IMR-90 (cell line): ENCODE data around the gene RAET1G. TPM values are rescaled to one million over a fixed set of nuclear protein-coding genes. Genes with fewer than 3 reads are reported as not detected.

ENCODE experiments used
- ATAC-seq: fragments of 200-7000 bp; cut with Tn5 transposase; 2 replicates; pipeline ENCODE4 v1.9.1; 2020; ENCODE audit warnings: low read depth, mild to moderate bottlenecking, moderate library complexity
- BruUV-seq: library from RNA; stranded (reverse); fragments of 400-500 nt; replicated peaks from 2 replicates; lab custom pipeline; 2021; lab: Mats Ljungman, UMichigan
- CTCF ChIA-PET: fragments of 300-600 bp; formaldehyde crosslinking; extraction: SDS; loops from one replicate; lab custom pipeline; 2021; ENCODE audit warnings: antibody characterized with exemption; lab: Yijun Ruan, JAX
- POLR2A ChIA-PET: fragments of 300-600 bp; sonication (Branson Sonifier 250); formaldehyde crosslinking; loops from one replicate; lab custom pipeline; 2022; ENCODE audit warnings: antibody characterized with exemption; ENCODE audit not compliant: unreplicated experiment; lab: Charles Lee
- DNase-seq: peaks from one replicate; pipeline ENCODE4 v3.0.0; 2013
- H2AFZ ChIP-seq: replicated peaks from 2 replicates; pipeline ENCODE3; 2013; ENCODE audit warnings: low read length, mild to moderate bottlenecking; ENCODE audit not compliant: poor library complexity
- H2AK5ac ChIP-seq: 2 replicates; pipeline ENCODE4 v1.6.1; 2013; ENCODE audit warnings: low read depth, low read length, inconsistent platforms
- H2AK9ac ChIP-seq: replicated peaks from 2 replicates; pipeline ENCODE3; 2013; ENCODE audit warnings: mild to moderate bottlenecking, low read depth, low read length, moderate library complexity; ENCODE audit not compliant: poor library complexity
- H2BK120ac ChIP-seq: 2 replicates; pipeline ENCODE4 v1.6.1; 2013; ENCODE audit warnings: low read depth, low read length, inconsistent platforms
- H2BK15ac ChIP-seq: 3 replicates; pipeline ENCODE4 v1.6.1; 2013; ENCODE audit warnings: low read depth, low read length, inconsistent platforms
- H2BK20ac ChIP-seq: 2 replicates; pipeline ENCODE4 v1.6.1; 2013; ENCODE audit warnings: low read depth, mild to moderate bottlenecking, inconsistent platforms, low read length, moderate library complexity
- H2BK5ac ChIP-seq: 2 replicates; pipeline ENCODE4 v1.6.1; 2013; ENCODE audit warnings: mild to moderate bottlenecking, low read depth, low read length, inconsistent platforms; ENCODE audit not compliant: poor library complexity, severe bottlenecking
- H3K14ac ChIP-seq: replicated peaks from 2 replicates; pipeline ENCODE4 v1.6.1; 2013; ENCODE audit warnings: low read depth, low read length, inconsistent platforms
- H3K18ac ChIP-seq: 2 replicates; pipeline ENCODE4 v1.6.1; 2013; ENCODE audit warnings: low read depth, low read length, control low read depth
- H3K23ac ChIP-seq: 2 replicates; pipeline ENCODE4 v1.6.1; 2013; ENCODE audit warnings: low read depth, low read length, inconsistent platforms
- H3K27ac ChIP-seq: 2 replicates; pipeline ENCODE4 v1.5.1; 2013; ENCODE audit warnings: mild to moderate bottlenecking, control low read depth, low read length; ENCODE audit not compliant: insufficient read depth
- H3K27me3 ChIP-seq: 2 replicates; pipeline ENCODE4 v1.6.1; 2013; ENCODE audit warnings: low read length; ENCODE audit not compliant: control insufficient read depth, insufficient read depth
- H3K36me3 ChIP-seq: 2 replicates; pipeline ENCODE4 v1.6.1; 2013; ENCODE audit warnings: low read length, mixed read lengths; ENCODE audit not compliant: control insufficient read depth, insufficient read depth
- H3K4ac ChIP-seq: 2 replicates; pipeline ENCODE4 v1.6.1; 2013; ENCODE audit warnings: low read depth, low read length, inconsistent platforms
- H3K4me1 ChIP-seq: 2 replicates; pipeline ENCODE4 v1.6.1; 2013; ENCODE audit warnings: low read length, mixed read lengths; ENCODE audit not compliant: control insufficient read depth, insufficient read depth
- H3K4me2 ChIP-seq: 2 replicates; pipeline ENCODE4 v1.6.1; 2013; ENCODE audit warnings: low read depth, mild to moderate bottlenecking, control low read depth, low read length, moderate library complexity
- H3K4me3 ChIP-seq: 2 replicates; pipeline ENCODE4 v1.5.1; 2013; ENCODE audit warnings: low read depth, mild to moderate bottlenecking, control low read depth, low read length, moderate library complexity; ENCODE audit not compliant: insufficient read depth
- H3K56ac ChIP-seq: 2 replicates; pipeline ENCODE4 v1.6.1; 2013; ENCODE audit warnings: low read length, inconsistent platforms; ENCODE audit not compliant: insufficient read depth; ENCODE audit errors: extremely low read depth
- H3K79me1 ChIP-seq, 2 experiments: 2 replicates each; pipeline ENCODE4 v1.6.1; 2013; ENCODE audit warnings: low read length in 2 of 2, inconsistent platforms in 1 of 2, low read depth in 1 of 2
- H3K9ac ChIP-seq: 2 replicates; pipeline ENCODE4 v1.6.1; 2013; ENCODE audit warnings: low read depth, low read length, control low read depth
- H3K9me1 ChIP-seq: 2 replicates; pipeline ENCODE4 v1.6.1; 2013; ENCODE audit warnings: low read length, inconsistent platforms; ENCODE audit not compliant: insufficient read depth
- H3K9me3 ChIP-seq: 2 replicates; pipeline ENCODE4 v1.6.1; 2013; ENCODE audit warnings: low read length; ENCODE audit not compliant: control insufficient read depth, insufficient read depth
- H4K20me1 ChIP-seq: 2 replicates; pipeline ENCODE4 v1.6.1; 2013; ENCODE audit warnings: low read length, inconsistent platforms; ENCODE audit not compliant: insufficient read depth
- H4K5ac ChIP-seq: 2 replicates; pipeline ENCODE4 v1.6.1; 2013; ENCODE audit warnings: mild to moderate bottlenecking, low read depth, low read length, control low read depth
- H4K8ac ChIP-seq, 2 experiments: 2 replicates each; pipeline ENCODE4 v1.6.1; 2013; ENCODE audit warnings: low read depth in 2 of 2, low read length in 2 of 2, control low read depth in 1 of 2, inconsistent platforms in 1 of 2
- H4K91ac ChIP-seq: 2 replicates; pipeline ENCODE4 v1.6.1; 2013; ENCODE audit warnings: low read depth, low read length, inconsistent platforms; ENCODE audit not compliant: insufficient read depth
- BHLHE40 ChIP-seq: fragments of 150-350 bp; IDR thresholded peaks from 2 replicates; pipeline ENCODE4 v1.6.1; 2016; ENCODE audit warnings: mild to moderate bottlenecking, low read depth, low read length
- CEBPB ChIP-seq: IDR thresholded peaks from 2 replicates; pipeline ENCODE4 v1.6.1; 2012; ENCODE audit warnings: low read depth, low read length, improper control_type of control experiment
- CHD1 ChIP-seq: IDR thresholded peaks from 2 replicates; pipeline ENCODE4 v1.6.1; 2012; ENCODE audit warnings: low read depth, low read length, improper control_type of control experiment
- CTCF ChIP-seq: conservative IDR thresholded peaks from 2 replicates; pipeline ENCODE4 v1.5.1; 2012; ENCODE audit warnings: mild to moderate bottlenecking, low read depth, low read length, improper control_type of control experiment
- ELK1 ChIP-seq: fragments of 150-350 bp; IDR thresholded peaks from 2 replicates; pipeline ENCODE4 v1.6.1; 2016; ENCODE audit warnings: low read depth, mild to moderate bottlenecking, low read length, moderate library complexity, borderline replicate concordance
- FOS ChIP-seq: fragments of 150-350 bp; IDR thresholded peaks from 2 replicates; pipeline ENCODE4 v1.6.1; 2016; ENCODE audit warnings: low read depth, low read length
- MAFK ChIP-seq: IDR thresholded peaks from 2 replicates; pipeline ENCODE4 v1.6.1; 2012; ENCODE audit warnings: low read depth, low read length, improper control_type of control experiment
- MAZ ChIP-seq: IDR thresholded peaks from 2 replicates; pipeline ENCODE4 v1.6.1; 2012; ENCODE audit warnings: low read depth, mild to moderate bottlenecking, low read length, improper control_type of control experiment, moderate library complexity, borderline replicate concordance
- MXI1 ChIP-seq: IDR thresholded peaks from 2 replicates; pipeline ENCODE4 v1.6.1; 2012; ENCODE audit warnings: low read depth, mild to moderate bottlenecking, low read length, moderate library complexity, borderline replicate concordance
- NFE2L2 ChIP-seq: fragments of 150-350 bp; IDR thresholded peaks from 2 replicates; pipeline ENCODE4 v1.6.1; 2016; ENCODE audit warnings: low read depth, mild to moderate bottlenecking, low read length
- POLR2A ChIP-seq: IDR thresholded peaks from 2 replicates; pipeline ENCODE4 v1.6.1; 2012; ENCODE audit warnings: mild to moderate bottlenecking, low read depth, low read length
- RAD21 ChIP-seq: IDR thresholded peaks from 2 replicates; pipeline ENCODE4 v1.6.1; 2012; ENCODE audit warnings: low read length, improper control_type of control experiment
- RCOR1 ChIP-seq: IDR thresholded peaks from 2 replicates; pipeline ENCODE4 v1.6.1; 2012; ENCODE audit warnings: mild to moderate bottlenecking, low read length, improper control_type of control experiment; ENCODE audit not compliant: insufficient replicate concordance
- RFX5 ChIP-seq: IDR thresholded peaks from 2 replicates; pipeline ENCODE4 v1.8.0; 2012; ENCODE audit warnings: low read depth, mild to moderate bottlenecking, low read length, moderate library complexity
- SMC3 ChIP-seq: fragments of 150-350 bp; IDR thresholded peaks from 2 replicates; pipeline ENCODE4 v1.6.1; 2016; ENCODE audit warnings: low read depth, mild to moderate bottlenecking, antibody characterized with exemption, low read length, moderate library complexity
- USF2 ChIP-seq: fragments of 150-350 bp; IDR thresholded peaks from 2 replicates; pipeline ENCODE4 v1.6.1; 2017; ENCODE audit warnings: mild to moderate bottlenecking, antibody characterized with exemption, low read length, low read depth
- WGBS, 2 experiments: methylation state at CpG; one replicate each; pipeline versions ENCODE4 v1.1.5 to v1.1.7; 2013; ENCODE audit warnings: missing lambda C conversion rate in 2 of 2; ENCODE audit not compliant: insufficient read length in 1 of 2; ENCODE audit errors: extremely low coverage in 2 of 2; 5-methylcytosine and 5-hydroxymethylcytosine counted together
- dilution Hi-C: fragments of 300-500 bp; cut with HindIII; formaldehyde crosslinking; loops from one replicate; pipeline ENCODE4 v1.14.3; 2018; ENCODE audit warnings: low sequenced_read_pairs; ENCODE audit not compliant: unreplicated experiment
- in situ Hi-C: fragments of 300-500 bp; cut with MboI; formaldehyde crosslinking; loops from 3 replicates; pipeline ENCODE4 v1.14.3; 2019; ENCODE audit warnings: low sequenced_read_pairs, inconsistent platforms, mixed read lengths
- intact Hi-C: fragments of 100-400 bp; cut with micrococcal nuclease; formaldehyde crosslinking; loops from 2 replicates; pipeline ENCODE4 v1.10.0; 2022
- polyA plus RNA-seq, 3 experiments: library from polyadenylated mRNA; depleted of rRNA; stranded (reverse); fragments of >200 nt; gene quantifications; 2 replicates each; pipeline ENCODE4 v1.2.3, GENCODE V29; 2012; ENCODE audit warnings: low replicate concordance in 1 of 3
- total RNA-seq: library from RNA; depleted of rRNA; stranded (reverse); fragments of >200 nt; gene quantifications from 2 replicates; pipeline ENCODE4 v1.2.3, GENCODE V29; 2012

Gene RAET1G
- total and polyA plus RNA-seq, 2 of the 4 experiments (the other 2 are of a cell fraction) = 1.3 to 4.2 TPM

GRCh38 chr6:149948616-149949015 lies 25.7 kb upstream of the RAET1G start:
- no peak overlapping the region for H3K56ac ChIP-seq
- ATAC-seq (no peak), DNase-seq (no peak)
- POLR2A ChIA-PET = no interaction called here
- H3K9me1 ChIP-seq = no peaks in the 10 kb centered on the region
- H3K27ac ChIP-seq = no peak overlapping the region
- CTCF ChIA-PET = no interaction called here
- no peak overlapping the region for H3K4ac ChIP-seq
- no peak overlapping the region for H2AFZ ChIP-seq
- H3K27me3 ChIP-seq = peaks cover 28% of the 10 kb centered on the region
- H3K79me1 ChIP-seq = no peaks in the 10 kb centered on the region
- no TSS peak for BruUV-seq
- no peak overlapping the region for H3K9ac ChIP-seq
- no peak overlapping the region for H2BK20ac ChIP-seq
- H2BK15ac ChIP-seq = no peak overlapping the region
- in situ Hi-C loops = loop anchor here (25.0 kb wide), 1 partner anchor 389 kb away; no protein-coding TSS in a partner anchor
- H3K14ac ChIP-seq = no peak overlapping the region
- no peak overlapping the region for H3K4me3 ChIP-seq
- no peak overlapping the region for H2BK120ac ChIP-seq
- 80% methylated on average over 1 of the region's 5 CpGs; no CpG with 5 or more reads in 1 of the 2 experiments for WGBS, 2 experiments
- TF ChIP-seq USF2 (no peak), MAFK (no peak), MXI1 (no peak), RAD21 (no peak), ELK1 (no peak), CTCF (no peak), POLR2A (no peak), NFE2L2 (no peak), SMC3 (no peak), CHD1 (no peak), CEBPB (no peak), RCOR1 (no peak), BHLHE40 (no peak), RFX5 (no peak), FOS (no peak), MAZ (no peak)
- H3K18ac ChIP-seq = no peak overlapping the region
- H3K36me3 ChIP-seq = no peaks in the 10 kb centered on the region
- no peak overlapping the region for H3K23ac ChIP-seq
- no peaks in the 10 kb centered on the region for H3K9me3 ChIP-seq
- H4K20me1 ChIP-seq = no peaks in the 10 kb centered on the region
- intact Hi-C loops = no loop called here
- H2AK9ac ChIP-seq = no peak overlapping the region
- H3K4me1 ChIP-seq = no peaks in the 10 kb centered on the region
- H4K8ac ChIP-seq = no peak overlapping the region
- no peak overlapping the region for H4K5ac ChIP-seq
- dilution Hi-C loops = no loop called here
- no peak overlapping the region for H2AK5ac ChIP-seq
- no peak overlapping the region for H2BK5ac ChIP-seq
- no peak overlapping the region for H4K91ac ChIP-seq
- no peak overlapping the region for H3K4me2 ChIP-seq
